DMS153 treated with DMSO at 0.1 percent for 48 hours (cell line): ENCODE measurements around the gene PRKCSH.

Experiments
- DNase-seq: peaks from one replicate; lab custom pipeline; 2025; ENCODE audit not compliant: unreplicated experiment; lab: John Stamatoyannopoulos, UW

The PRKCSH gene

DNA sequence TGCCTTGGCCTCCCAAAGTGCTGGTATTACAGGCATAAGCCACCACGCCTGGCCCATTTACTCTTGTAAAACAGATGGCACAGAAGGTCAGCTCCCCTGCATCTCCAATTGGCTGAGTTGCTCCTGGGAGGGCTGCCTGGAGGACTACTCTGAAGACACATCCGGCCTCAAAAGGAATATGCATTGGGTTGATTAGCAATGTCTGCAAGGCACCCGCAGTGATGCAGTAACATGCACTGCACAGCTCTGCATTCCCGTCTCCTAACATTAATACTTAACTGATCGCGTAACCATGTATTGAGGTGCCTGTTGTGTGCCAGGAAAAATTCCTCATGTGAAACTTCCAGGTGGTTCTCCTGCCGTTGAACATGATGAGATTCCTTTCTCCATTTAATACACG lies 40.4 kb downstream of the PRKCSH start:
- DNase-seq = no peak

DNA sequence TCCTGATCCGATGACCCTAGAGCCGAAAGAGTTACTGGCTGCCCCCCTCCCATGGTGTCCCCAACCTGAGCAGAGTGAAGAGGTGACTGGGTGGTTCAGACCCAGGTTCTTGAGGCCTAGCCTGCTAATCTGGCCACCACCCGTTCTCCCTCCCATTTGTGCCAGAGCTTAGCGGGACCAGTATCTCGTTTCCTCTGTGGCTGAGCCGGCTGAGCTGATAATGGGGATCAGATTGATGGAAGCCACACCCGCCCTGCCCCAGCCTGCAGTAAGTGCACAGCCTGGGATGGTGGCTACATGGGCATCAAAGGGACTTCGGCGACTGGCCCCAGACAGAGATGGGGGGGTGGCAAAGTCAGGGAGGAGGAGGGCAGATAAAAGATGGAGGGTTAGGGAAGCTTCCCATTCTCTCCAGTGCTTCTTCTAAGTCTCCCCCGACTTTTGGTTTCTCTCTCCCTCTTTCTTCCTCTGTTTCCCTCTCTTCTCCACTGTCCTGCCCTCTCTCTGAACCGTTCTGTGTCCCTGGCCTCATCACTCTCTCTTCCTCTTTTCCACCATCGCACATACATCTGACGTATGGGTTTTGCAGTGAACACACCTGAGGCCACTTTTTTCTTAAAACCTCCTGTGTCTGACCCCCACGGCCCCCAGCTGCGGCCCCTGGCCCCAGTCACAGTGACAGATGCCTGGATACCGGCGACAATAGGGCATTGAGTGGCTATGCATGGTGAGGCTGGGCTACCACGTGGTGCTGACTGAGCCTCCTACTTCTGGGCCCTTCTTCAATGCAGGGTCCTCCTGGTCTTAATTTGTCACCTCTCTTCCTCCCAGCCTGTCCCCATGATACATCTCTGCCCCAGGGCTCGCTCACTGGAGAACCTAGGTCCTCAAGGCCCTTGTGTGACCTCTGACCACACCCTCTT lies 43.0 kb downstream of the PRKCSH start:
- no peak for DNase-seq

DNA sequence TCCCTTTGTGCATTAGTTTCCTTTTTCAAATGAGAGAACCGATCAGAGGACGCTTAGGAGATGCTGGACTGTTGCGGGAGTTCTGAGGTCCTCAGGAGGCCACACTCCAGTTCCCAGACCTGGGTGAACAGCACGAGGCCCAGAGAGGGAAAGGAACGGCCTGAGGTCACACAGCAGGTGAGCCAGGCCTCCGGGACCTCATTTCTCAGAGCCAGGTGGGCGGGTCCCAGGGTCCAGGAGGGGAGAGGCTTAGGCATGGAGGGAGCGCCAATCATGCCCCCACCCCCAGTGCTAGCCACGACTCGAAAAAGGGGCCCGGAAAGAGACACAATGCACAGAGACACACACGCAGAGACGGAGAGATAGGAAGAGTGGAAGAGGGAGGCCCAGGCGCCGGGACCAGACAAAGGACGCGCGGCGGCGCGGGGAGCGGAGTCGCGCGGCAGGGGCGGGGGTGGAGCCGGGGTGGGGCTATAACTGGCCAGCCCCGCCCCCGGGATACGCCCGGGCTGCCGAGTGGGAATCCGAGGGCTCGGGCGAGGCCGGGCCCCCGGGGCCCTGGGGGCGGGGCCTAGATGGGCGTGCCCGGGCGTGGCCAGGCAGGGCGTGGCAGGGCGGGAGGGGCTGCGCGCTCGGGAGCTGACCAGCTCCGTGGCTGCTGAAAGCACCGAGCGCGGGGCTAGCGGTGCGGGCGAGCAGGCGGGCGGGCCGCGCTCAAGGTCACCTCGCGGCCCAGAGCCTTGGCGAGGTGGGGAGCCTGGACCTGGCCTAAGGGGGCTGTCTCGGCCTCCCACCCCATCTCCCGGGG lies 43.9 kb downstream of the PRKCSH start:
- DNase-seq = peak; percentile 82

DNA sequence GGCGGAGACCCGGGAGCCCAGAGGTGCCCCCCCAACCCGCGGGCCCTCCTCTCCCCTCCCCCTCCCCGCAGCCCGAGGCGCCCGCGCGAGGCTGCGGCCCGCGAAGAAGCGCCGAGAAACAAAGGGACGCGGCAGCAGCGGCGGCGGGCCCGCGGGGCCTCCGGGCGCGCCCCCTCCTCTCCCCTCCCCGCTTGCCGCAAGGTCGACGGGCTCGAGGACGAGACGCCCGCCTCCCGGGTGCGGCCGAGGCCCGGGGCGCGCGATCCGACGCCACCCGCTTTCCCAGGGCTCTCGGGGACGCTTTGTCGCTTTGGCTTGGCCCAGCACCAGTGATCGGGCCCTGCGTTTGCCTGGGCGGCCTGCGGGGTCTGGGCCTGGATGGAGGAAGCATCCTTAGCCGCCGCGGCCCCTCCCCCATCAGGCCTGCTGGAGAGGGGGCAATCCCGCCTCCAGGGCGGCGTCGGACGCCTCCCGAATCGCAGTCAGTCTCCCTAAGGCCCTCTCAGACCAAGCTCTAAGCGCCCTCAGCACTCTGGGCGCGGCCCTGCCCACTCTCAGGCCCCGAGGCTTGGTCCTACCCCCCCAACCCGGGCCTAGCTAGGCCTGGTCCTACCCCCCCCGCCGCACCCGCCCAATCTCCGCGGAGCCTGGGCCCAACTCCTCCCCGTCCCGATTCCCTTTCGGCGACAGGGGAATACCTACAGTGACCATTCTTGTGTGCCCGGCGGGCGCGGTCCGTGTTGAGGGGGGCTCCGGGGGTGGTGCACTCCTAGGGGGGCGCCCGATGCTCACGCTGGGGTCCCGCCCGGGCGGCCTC lies 44.7 kb downstream of the PRKCSH start:
- no peak for DNase-seq

DNA sequence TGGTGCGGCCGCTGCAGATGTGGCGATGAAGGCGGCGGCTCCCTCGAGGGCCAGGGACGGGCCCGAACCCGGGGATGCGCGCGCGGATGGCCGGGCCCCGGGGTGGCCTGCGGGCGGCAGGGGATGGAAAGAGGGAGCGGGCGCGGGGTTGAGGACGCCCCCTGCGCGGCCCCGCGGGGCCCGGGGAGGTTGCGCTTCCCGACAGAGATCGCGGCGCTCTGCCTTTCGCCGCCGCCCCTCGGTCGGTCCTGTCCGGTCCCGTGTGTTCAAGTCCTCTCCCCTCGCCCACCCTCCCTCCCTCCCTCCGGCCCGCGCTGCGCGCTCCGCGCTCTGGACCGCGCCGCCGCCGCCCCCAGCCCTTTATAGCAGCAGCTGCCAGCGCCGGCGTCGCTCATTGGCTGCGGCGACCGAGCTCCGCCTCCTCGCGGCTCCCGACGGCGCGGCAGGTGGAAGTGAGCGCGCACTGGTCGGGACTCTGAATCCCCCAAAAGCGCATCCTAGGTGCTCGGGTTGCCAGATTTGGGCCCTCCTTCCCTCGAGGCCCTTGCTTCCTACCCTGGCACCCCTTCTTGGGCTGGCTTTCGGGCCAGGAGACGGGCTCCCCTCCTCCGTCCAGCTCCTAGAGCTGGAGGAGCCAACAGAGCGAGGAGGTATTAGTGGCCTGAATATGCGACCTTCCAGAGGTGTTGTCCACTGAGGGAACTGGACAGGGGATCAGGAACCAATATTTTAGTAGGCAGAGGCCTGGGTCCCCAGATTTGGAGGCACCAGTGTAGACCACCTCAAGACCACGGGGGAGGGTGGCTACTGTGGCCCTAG lies 45.5 kb downstream of the PRKCSH start, which contains the start of gene ELAVL3:
Gene ELAVL3, minus strand, starts transcription at position 332 of the 819 bp plus-strand sequence. CDS start 438 bp downstream, outside the sequence.
- DNase-seq = peak; percentile 56

DNA sequence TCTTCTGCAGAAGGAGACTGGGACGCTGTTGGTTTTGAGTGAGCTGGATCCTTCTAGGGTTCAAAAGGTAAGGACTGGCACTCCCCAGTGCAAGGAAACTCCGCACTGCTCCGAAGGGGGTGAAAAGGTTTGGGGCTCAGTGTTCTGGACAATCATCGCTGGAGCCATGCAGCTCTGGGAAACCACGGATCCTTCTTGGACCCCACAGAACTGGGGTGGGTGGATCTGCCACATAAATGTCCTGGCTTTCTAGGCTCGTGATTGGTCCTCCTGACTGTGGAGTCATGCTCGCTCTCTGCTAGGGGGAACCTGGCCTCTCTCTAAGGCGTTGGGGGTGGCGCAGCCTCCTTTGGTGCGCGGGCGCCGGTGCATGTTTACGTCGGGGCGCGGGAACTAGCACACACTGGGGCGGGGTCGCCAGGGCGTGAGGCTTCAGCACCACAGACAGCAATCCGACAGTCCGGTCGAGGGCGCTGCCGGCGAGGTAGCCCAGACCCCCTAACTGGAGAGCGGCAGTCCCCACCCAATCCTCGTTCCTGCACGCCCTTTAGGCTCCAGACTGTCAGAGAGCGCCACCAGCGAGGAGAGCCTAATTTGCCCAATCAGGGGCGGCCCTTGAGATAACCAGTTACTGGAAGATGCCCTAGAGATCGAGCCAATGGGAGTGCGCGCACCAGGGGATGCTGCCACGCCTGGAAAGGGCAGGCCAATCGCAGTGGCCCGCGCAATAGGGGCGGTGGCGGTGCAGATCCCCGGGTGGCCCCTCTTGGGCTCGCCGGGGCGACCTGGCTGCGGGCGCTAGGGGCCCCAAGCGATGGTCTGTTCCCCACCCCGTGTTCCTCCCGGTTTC lies 46.3 kb downstream of the PRKCSH start:
- peak; percentile 93 for DNase-seq

DNA sequence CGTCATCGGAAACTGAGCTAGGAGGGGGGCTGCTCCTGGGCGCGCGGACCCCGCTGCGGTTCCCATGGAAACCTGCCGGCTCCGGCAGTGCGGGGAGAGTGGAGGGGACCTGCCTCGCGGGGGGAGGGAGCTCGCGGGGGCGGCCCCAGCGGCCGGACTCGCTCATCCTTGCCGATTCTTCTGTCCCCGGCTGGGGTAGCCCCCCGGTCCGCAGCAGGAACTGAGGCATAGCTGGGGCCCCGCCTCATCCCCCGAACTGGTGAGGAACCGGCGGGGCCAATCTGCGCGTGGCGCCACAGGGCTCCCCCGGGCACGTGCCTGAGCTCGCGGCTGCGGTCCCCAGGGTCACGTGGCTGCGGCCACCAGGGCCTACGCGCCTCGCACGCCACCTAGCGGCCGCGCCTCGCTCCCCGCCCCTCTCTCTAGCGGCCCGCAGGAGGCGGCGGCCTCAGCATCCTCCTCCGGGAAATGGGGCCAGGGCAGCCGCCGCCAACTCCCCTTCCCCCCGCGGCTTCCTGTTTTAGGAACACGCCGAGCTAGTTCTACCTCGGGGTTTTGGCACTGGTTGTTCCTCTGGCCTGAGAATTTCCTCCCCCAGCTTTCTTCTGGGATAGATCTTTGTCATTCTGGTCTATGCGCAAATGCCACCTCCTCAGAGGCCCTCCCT lies 47.1 kb downstream of the PRKCSH start:
- DNase-seq = peak; percentile 88

DNA sequence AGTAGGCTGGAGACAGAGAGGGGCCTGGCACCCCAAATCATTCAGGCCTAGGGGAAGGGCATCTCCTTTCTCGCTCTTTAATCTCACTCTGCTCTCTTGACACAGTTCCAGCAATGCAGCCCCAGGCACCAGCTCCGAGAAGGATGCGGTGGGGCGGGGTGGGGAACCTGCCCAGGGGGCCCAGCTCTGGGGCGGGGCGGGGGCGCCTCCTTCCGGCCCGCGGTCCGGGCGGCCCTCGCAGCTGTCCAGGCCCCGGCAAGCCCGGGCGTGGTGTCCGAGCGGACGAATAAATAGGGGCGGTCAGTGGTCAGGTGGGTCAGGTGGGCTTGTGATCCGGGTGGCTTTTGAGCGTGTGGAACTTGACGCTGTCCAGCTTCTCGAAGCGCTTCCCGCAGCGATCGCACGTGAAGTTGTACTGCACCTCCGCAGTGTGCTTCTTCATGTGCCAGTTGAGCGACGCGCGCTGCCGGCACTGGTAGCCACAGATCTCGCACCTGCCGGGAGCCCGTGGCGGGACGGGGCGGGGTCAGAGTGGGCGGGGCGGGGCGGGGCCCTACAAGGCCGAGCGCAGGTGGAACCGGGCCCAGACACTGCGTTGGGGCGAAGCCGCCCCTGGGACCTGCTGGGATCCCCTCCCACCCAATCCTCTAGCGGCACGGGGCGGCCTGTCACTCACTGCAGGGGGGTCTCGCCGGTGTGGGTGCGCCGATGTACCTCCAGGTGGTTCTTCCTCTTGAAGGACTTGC lies 48.1 kb downstream of the PRKCSH start:
- no peak for DNase-seq

DNA sequence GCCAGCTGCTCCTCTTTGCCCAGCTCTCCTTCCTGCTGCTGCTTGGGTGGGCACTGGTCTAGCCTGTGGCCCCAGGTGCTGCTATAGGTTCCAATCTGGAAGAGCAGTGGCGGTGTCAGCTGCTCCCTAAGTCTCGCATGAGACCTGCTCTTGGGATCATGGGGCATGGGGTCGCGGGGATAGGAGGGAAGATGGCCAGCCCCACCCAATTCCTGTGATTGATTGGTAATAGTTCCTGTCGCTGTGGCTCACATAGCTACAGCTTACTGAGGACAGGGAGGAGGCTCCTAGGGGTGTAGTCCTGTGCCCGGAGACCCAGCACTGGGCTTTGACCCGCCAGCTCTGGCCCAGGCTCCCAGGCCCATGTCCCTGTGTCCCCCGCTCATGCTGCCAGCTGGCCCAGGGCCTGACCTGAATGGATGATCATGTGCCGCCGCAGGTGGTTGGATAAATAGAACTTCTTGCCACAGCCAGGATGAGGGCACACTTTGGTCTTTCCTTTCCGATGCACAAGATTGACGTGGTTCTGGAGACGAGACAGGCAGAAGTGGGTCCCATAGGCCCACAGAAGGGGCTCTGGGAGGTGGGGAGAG lies 49.9 kb downstream of the PRKCSH start:
- no peak for DNase-seq

DNA sequence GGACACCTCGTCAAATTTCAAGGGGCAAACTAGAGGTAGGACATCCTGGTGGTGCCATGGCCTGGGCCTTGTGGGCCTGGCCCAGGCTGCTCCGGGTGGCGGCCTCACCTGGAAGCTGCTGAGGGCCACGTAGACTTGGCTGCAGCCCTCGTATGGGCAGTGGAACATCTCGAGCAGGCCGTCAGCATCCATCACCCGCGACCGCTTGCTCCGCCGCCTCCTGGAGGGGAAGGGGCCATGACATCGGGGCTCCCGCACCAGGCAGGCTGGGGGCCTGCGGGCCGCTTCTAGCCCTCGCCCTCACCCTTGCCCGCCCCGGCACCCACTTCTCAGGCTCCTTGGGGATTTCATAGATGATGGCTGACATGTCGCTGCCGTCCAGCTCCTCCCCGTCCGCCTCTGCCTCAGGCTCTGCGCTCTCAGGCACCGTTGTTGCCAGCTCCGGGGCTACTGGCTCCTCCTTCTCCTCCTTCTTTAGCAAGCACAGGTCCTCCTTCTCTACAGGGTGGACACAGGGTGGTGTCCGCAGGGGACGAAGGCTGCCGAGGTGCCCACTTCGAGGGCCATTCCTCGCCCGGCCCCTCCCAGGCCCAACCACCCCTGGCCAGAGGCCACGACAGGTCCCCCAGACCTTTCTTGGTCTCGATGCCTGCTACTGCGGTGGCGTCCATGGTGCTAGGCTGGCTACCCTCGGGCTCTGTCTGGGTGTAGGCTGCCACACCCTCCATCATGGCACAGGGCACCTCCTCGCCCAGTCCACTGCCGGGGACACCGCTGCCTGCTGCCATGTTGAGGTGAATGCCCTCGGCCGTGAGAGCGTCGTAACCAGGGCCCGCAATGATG lies 51.4 kb downstream of the PRKCSH start:
- DNase-seq = no peak

DNA sequence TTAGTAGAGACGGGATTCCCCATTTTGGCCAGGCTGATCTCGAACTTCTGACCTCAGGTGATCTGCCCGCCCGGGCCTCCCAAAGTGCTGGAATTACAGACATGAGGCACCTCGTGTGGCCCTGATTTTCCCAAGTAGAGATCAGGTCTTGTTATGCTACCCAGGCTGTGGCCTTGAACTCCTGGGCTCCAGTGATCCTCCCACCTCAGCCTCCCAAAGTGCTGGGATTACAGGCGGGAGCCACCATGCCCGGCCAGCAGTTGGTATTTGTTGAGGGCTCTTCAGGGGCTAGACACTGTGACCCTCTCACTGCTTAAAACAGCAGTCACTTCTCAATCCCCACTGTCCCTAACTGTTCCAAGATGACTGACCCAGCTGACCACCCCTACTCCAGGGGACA lies 53.9 kb downstream of the PRKCSH start:
- DNase-seq = no peak

DNA sequence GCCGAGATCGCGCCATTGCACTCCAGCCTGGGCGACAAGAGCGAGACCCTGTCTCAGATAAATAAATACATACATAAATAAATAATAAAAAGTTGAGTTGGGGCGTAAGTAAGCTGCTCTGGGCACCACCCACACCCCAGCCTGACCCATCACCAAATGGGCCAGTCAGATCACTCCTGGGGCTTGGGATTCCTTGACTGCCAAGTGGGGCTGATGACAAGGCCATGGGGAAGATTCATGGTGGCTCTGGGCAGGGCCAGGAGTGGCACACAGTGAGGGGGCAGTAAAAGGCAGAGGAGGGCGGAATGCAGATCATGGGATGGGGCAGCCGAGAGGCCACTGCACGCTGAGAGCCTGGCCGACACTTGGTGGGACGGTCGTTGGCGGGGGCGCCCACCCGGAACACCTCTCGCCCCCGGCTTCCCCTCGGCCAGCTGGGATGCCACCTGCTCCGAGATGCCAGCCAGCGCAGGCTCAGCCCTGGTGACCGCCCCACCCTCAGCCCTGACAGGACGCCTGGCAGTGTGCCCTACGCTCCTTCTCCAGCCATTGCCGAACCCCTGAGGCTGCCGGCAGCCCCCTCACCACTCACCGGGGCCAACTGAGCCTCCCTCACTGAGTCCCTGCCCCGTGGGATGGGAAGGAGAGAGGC lies 59.3 kb downstream of the PRKCSH start:
- DNase-seq = no peak

DNA sequence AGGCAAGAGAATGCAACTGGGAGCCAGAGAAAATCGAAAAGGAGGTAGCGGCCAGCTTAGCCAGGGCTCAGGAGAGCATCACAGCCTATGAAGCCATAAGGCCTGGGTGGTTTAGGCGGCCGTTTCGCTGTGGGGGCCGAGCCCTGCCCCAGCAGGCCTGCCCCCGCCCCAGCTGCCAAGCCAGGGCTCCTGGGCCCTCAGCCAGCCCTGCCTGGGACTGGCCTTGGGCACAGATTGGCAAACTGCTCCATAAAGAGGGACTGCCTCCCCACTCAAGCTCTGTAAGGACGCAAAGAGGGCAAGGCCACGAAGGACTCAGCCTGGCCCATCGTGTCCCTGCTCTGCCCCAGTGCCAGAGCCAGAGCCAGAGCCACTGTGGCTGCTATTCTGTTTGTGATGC lies 60.0 kb downstream of the PRKCSH start:
- no peak for DNase-seq

DNA sequence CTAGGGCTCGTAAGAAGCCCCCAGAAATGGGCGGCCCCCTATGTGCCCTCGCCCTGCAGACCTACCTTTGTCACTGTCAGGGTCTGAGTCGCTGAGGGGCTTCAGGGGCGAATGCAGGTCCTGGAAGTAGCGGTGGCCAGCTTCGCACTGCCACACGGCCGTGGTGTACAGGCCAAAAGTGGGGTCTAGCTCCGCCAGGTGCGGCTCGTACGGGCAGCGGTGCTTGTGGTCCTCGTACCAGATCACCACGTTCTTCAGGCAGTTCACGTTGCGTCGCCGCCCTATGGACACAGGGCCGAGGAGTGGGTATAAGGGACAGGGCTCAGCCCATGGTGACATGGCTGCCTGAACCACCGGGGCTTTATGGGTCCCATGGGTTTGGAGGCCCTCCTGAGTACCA lies 60.5 kb downstream of the PRKCSH start:
- no peak for DNase-seq

DNA sequence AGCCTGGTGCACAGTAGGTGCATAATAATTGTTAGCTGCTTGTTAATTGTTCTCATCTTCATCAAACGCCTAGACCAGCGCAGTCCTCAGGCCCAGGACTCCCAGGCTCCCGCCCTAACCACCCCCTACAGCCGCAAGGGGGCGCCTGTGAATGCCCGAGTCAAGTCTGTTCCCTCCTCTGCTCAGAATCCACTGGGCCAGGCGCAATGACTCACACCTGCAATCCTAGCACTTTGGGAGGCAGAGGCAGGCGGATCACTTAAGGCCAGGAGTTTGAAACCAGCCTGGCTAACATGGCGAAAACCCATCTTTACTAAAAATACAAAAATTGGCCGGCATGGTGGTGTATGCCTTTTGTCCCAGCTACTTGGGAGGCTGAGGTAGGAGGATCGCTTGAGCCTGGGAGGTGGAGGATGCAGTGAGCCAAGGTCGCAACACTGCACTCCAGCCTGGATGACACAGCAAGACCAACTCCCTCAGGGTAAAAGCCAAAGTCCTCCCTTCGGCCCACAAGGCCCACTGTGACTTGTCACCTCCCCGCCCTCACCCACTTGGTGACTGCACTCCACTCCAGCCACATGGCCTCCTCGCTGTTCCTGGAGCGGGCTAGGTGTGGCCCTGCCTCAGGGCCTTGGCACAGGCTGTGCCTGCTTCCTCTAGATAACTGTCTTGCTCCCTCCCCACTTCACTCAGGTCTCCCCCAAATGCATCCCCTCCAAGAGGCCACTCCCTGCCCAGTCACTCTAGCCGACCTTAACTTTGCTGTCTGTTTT lies 61.1 kb downstream of the PRKCSH start:
- peak; percentile 6 for DNase-seq
